Measurements from ENCODE around the gene MED4.

Gene MED4

GRCh38 chr13:48028066-48028465, 66.8 kb downstream of the MED4 start:
- DNase-seq, result no peak

Measured in CD4-positive, alpha-beta T cell treated with Interleukin-12 subunit alpha and Interleukin-12 subunit beta, for 1 hour (primary cell).